HEK293 (cell line): ENCODE data around the gene NFIX.

Experiments used
- CTCF ChIA-PET: fragments of 350-600 bp; formaldehyde crosslinking; extraction: SDS; loops from one replicate; lab custom pipeline; 2021; ENCODE audit warnings: antibody characterized with exemption; lab: Yijun Ruan, JAX
- POLR2A ChIA-PET: fragments of 300-600 bp; formaldehyde crosslinking; extraction: SDS; loops from one replicate; lab custom pipeline; 2020; ENCODE audit warnings: antibody characterized with exemption, inconsistent platforms; lab: Yijun Ruan, JAX
- H3K27ac ChIP-seq: fragments of 200-500 bp; sonication (Bioruptor generic); 2 replicates; pipeline ENCODE4 v1.5.1; 2014; ENCODE audit warnings: low read depth, low read length, control low read depth, inconsistent platforms; ENCODE audit errors: extremely low read depth
- H3K36me3 ChIP-seq, 2 experiments: fragments of 200-500 bp in 1 of 2; sonication (Bioruptor generic) in 1 of 2; 1 replicate in 1 of 2; 2 replicates in 1 of 2; pipeline ENCODE4 v1.5.1; 2014 to 2017; ENCODE audit warnings: inconsistent platforms in 2 of 2, low read length in 2 of 2; ENCODE audit not compliant: control insufficient read depth in 2 of 2, insufficient read depth in 1 of 2
- H3K4me1 ChIP-seq: fragments of 200-500 bp; sonication (Bioruptor generic); 2 replicates; pipeline ENCODE4 v1.5.1; 2014; ENCODE audit warnings: mild to moderate bottlenecking, low read length, inconsistent platforms; ENCODE audit not compliant: control insufficient read depth, insufficient read depth
- H3K4me3 ChIP-seq: 2 replicates; pipeline ENCODE4 v1.5.1; 2011; ENCODE audit warnings: low read depth, mild to moderate bottlenecking, control low read depth, low read length, moderate library complexity
- H3K9me3 ChIP-seq: fragments of 200-500 bp; sonication (Bioruptor generic); 2 replicates; pipeline ENCODE4 v1.5.1; 2014; ENCODE audit warnings: low read depth, low read length, inconsistent platforms; ENCODE audit not compliant: control insufficient read depth, insufficient read depth
- IKZF3 ChIP-seq: fragments of 450-650 bp; IDR thresholded peaks from 2 replicates; pipeline ENCODE4 v1.5.0; 2018; ENCODE audit warnings: missing biosample characterization, mild to moderate bottlenecking, missing genetic modification characterization, moderate library complexity
- SP2 ChIP-seq: fragments of 450-650 bp; formaldehyde crosslinking; IDR thresholded peaks from 2 replicates; pipeline ENCODE4 v1.5.1; 2016; ENCODE audit warnings: missing biosample characterization, missing genetic modification characterization
- ZNF132 ChIP-seq: fragments of 450-650 bp; formaldehyde crosslinking; IDR thresholded peaks from 2 replicates; pipeline ENCODE4 v1.5.1; 2017; ENCODE audit warnings: missing biosample characterization, missing genetic modification characterization, borderline replicate concordance
- ZNF221 ChIP-seq: fragments of 450-650 bp; formaldehyde crosslinking; IDR thresholded peaks from 2 replicates; pipeline ENCODE4 v1.5.1; 2017; ENCODE audit warnings: missing biosample characterization, missing genetic modification characterization, borderline replicate concordance
- ZNF23 ChIP-seq: fragments of 450-650 bp; formaldehyde crosslinking; IDR thresholded peaks from 2 replicates; pipeline ENCODE4 v1.5.1; 2016; ENCODE audit warnings: missing biosample characterization, missing genetic modification characterization, borderline replicate concordance
- ZNF341 ChIP-seq: fragments of 450-650 bp; formaldehyde crosslinking; IDR thresholded peaks from 2 replicates; pipeline ENCODE4; 2016; ENCODE audit warnings: low read depth, missing biosample characterization, missing genetic modification characterization
- ZNF426 ChIP-seq: fragments of 450-650 bp; formaldehyde crosslinking; IDR thresholded peaks from 2 replicates; pipeline ENCODE4 v1.5.1; 2017; ENCODE audit warnings: missing biosample characterization, missing genetic modification characterization, mild to moderate bottlenecking, inconsistent platforms, moderate library complexity
- ZNF514 ChIP-seq: fragments of 450-650 bp; formaldehyde crosslinking; IDR thresholded peaks from 2 replicates; pipeline ENCODE4 v1.5.1; 2016; ENCODE audit warnings: missing biosample characterization, missing genetic modification characterization
- ZNF596 ChIP-seq: fragments of 450-650 bp; IDR thresholded peaks from 2 replicates; pipeline ENCODE4 v1.5.0; 2018; ENCODE audit warnings: missing biosample characterization, mild to moderate bottlenecking, missing genetic modification characterization, moderate library complexity
- ZNF621 ChIP-seq: fragments of 450-650 bp; formaldehyde crosslinking; IDR thresholded peaks from 2 replicates; pipeline ENCODE4 v1.5.1; 2017; ENCODE audit warnings: missing biosample characterization, missing genetic modification characterization
- ZNF654 ChIP-seq: fragments of 450-650 bp; formaldehyde crosslinking; IDR thresholded peaks from 2 replicates; pipeline ENCODE4 v1.5.1; 2016; ENCODE audit warnings: low read depth, missing biosample characterization, missing genetic modification characterization
- ZNF777 ChIP-seq: fragments of 450-650 bp; formaldehyde crosslinking; IDR thresholded peaks from 2 replicates; pipeline ENCODE4 v1.5.1; 2017; ENCODE audit warnings: missing biosample characterization, missing genetic modification characterization, borderline replicate concordance
- ZSCAN16 ChIP-seq: fragments of 450-650 bp; formaldehyde crosslinking; IDR thresholded peaks from 2 replicates; pipeline ENCODE4 v1.5.1; 2016; ENCODE audit warnings: missing biosample characterization, missing genetic modification characterization
- ZSCAN23 ChIP-seq: fragments of 450-650 bp; formaldehyde crosslinking; IDR thresholded peaks from 2 replicates; pipeline ENCODE4 v1.5.1; 2016; ENCODE audit warnings: missing biosample characterization, missing genetic modification characterization
- TF ChIP-seq, protein P1 (sequence below): fragments of 450-650 bp; formaldehyde crosslinking; IDR thresholded peaks from 2 replicates; pipeline ENCODE4 v1.5.1; 2016; ENCODE audit warnings: missing biosample characterization, missing genetic modification characterization
- TF ChIP-seq, protein P2 (sequence below): fragments of 450-650 bp; formaldehyde crosslinking; IDR thresholded peaks from 2 replicates; pipeline ENCODE4 v1.5.1; 2016; ENCODE audit warnings: missing biosample characterization, missing genetic modification characterization, borderline replicate concordance
- TF ChIP-seq, protein P3 (sequence below): fragments of 450-650 bp; formaldehyde crosslinking; IDR thresholded peaks from 2 replicates; pipeline ENCODE4 v1.5.1; 2017; ENCODE audit warnings: missing biosample characterization, missing genetic modification characterization
- TF ChIP-seq, protein P4 (sequence below): fragments of 450-650 bp; formaldehyde crosslinking; IDR thresholded peaks from 2 replicates; pipeline ENCODE4 v1.5.1; 2016; ENCODE audit warnings: missing biosample characterization, missing genetic modification characterization

The NFIX gene

DNA sequence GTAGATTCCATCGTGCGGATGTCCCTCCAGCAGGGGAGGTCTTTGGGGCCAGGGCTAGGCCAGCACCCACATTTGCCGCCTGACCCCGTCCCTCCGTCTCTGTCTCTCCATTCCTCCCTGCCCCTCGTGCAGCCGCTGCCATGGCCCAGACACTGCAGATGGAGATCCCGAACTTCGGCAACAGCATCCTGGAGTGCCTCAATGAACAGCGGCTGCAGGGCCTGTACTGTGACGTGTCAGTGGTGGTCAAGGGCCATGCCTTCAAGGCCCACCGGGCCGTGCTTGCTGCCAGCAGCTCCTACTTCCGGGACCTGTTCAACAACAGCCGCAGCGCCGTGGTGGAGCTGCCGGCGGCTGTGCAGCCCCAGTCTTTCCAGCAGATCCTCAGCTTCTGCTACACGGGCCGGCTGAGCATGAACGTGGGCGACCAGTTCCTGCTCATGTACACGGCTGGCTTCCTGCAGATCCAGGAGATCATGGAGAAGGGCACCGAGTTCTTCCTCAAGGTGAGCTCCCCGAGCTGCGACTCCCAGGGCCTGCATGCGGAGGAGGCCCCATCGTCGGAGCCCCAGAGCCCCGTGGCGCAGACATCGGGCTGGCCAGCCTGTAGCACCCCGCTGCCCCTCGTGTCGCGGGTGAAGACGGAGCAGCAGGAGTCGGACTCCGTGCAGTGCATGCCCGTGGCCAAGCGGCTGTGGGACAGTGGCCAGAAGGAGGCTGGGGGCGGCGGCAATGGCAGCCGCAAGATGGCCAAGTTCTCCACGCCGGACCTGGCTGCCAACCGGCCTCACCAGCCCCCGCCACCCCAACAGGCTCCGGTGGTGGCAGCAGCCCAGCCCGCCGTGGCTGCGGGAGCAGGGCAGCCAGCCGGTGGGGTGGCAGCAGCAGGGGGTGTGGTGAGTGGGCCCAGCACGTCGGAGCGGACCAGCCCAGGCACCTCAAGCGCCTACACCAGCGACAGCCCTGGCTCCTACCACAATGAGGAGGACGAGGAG is 140.1 kb downstream of the NFIX start:
- POLR2A ChIA-PET: interaction anchor here (1.0 kb wide), 1 partner anchor 17 kb away, joined by 4 read pairs; no protein-coding TSS in a partner anchor
- Histone ChIP-seq H3K36me3 (peaks cover 11 to 62% of the 10 kb centered on the region in 2 experiments; a peak in 2 of 3 replicates), H3K27ac (no peak overlapping the region), H3K4me1 (no peaks in the 10 kb centered on the region), H3K9me3 (no peaks in the 10 kb centered on the region), H3K4me3 (no peak overlapping the region)
- TF ChIP-seq, protein P1, sequence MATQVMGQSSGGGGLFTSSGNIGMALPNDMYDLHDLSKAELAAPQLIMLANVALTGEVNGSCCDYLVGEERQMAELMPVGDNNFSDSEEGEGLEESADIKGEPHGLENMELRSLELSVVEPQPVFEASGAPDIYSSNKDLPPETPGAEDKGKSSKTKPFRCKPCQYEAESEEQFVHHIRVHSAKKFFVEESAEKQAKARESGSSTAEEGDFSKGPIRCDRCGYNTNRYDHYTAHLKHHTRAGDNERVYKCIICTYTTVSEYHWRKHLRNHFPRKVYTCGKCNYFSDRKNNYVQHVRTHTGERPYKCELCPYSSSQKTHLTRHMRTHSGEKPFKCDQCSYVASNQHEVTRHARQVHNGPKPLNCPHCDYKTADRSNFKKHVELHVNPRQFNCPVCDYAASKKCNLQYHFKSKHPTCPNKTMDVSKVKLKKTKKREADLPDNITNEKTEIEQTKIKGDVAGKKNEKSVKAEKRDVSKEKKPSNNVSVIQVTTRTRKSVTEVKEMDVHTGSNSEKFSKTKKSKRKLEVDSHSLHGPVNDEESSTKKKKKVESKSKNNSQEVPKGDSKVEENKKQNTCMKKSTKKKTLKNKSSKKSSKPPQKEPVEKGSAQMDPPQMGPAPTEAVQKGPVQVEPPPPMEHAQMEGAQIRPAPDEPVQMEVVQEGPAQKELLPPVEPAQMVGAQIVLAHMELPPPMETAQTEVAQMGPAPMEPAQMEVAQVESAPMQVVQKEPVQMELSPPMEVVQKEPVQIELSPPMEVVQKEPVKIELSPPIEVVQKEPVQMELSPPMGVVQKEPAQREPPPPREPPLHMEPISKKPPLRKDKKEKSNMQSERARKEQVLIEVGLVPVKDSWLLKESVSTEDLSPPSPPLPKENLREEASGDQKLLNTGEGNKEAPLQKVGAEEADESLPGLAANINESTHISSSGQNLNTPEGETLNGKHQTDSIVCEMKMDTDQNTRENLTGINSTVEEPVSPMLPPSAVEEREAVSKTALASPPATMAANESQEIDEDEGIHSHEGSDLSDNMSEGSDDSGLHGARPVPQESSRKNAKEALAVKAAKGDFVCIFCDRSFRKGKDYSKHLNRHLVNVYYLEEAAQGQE (tag by site-specific recombination): no peak
- no peak for TF ChIP-seq IKZF3 (tag by site-specific recombination)
- TF ChIP-seq, protein P2, sequence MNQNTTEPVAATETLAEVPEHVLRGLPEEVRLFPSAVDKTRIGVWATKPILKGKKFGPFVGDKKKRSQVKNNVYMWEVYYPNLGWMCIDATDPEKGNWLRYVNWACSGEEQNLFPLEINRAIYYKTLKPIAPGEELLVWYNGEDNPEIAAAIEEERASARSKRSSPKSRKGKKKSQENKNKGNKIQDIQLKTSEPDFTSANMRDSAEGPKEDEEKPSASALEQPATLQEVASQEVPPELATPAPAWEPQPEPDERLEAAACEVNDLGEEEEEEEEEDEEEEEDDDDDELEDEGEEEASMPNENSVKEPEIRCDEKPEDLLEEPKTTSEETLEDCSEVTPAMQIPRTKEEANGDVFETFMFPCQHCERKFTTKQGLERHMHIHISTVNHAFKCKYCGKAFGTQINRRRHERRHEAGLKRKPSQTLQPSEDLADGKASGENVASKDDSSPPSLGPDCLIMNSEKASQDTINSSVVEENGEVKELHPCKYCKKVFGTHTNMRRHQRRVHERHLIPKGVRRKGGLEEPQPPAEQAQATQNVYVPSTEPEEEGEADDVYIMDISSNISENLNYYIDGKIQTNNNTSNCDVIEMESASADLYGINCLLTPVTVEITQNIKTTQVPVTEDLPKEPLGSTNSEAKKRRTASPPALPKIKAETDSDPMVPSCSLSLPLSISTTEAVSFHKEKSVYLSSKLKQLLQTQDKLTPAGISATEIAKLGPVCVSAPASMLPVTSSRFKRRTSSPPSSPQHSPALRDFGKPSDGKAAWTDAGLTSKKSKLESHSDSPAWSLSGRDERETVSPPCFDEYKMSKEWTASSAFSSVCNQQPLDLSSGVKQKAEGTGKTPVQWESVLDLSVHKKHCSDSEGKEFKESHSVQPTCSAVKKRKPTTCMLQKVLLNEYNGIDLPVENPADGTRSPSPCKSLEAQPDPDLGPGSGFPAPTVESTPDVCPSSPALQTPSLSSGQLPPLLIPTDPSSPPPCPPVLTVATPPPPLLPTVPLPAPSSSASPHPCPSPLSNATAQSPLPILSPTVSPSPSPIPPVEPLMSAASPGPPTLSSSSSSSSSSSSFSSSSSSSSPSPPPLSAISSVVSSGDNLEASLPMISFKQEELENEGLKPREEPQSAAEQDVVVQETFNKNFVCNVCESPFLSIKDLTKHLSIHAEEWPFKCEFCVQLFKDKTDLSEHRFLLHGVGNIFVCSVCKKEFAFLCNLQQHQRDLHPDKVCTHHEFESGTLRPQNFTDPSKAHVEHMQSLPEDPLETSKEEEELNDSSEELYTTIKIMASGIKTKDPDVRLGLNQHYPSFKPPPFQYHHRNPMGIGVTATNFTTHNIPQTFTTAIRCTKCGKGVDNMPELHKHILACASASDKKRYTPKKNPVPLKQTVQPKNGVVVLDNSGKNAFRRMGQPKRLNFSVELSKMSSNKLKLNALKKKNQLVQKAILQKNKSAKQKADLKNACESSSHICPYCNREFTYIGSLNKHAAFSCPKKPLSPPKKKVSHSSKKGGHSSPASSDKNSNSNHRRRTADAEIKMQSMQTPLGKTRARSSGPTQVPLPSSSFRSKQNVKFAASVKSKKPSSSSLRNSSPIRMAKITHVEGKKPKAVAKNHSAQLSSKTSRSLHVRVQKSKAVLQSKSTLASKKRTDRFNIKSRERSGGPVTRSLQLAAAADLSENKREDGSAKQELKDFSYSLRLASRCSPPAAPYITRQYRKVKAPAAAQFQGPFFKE: no peak
- no peak for TF ChIP-seq SP2 (tag by site-specific recombination)
- TF ChIP-seq ZNF596 (tag by site-specific recombination): no peak
- no peak for TF ChIP-seq ZNF654 (tag by site-specific recombination)
- TF ChIP-seq ZNF426 (tag by site-specific recombination): no peak
- TF ChIP-seq ZNF221: no peak
- TF ChIP-seq, protein P3, sequence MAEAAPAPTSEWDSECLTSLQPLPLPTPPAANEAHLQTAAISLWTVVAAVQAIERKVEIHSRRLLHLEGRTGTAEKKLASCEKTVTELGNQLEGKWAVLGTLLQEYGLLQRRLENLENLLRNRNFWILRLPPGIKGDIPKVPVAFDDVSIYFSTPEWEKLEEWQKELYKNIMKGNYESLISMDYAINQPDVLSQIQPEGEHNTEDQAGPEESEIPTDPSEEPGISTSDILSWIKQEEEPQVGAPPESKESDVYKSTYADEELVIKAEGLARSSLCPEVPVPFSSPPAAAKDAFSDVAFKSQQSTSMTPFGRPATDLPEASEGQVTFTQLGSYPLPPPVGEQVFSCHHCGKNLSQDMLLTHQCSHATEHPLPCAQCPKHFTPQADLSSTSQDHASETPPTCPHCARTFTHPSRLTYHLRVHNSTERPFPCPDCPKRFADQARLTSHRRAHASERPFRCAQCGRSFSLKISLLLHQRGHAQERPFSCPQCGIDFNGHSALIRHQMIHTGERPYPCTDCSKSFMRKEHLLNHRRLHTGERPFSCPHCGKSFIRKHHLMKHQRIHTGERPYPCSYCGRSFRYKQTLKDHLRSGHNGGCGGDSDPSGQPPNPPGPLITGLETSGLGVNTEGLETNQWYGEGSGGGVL (tag by site-specific recombination): no peak
- TF ChIP-seq, protein P4, sequence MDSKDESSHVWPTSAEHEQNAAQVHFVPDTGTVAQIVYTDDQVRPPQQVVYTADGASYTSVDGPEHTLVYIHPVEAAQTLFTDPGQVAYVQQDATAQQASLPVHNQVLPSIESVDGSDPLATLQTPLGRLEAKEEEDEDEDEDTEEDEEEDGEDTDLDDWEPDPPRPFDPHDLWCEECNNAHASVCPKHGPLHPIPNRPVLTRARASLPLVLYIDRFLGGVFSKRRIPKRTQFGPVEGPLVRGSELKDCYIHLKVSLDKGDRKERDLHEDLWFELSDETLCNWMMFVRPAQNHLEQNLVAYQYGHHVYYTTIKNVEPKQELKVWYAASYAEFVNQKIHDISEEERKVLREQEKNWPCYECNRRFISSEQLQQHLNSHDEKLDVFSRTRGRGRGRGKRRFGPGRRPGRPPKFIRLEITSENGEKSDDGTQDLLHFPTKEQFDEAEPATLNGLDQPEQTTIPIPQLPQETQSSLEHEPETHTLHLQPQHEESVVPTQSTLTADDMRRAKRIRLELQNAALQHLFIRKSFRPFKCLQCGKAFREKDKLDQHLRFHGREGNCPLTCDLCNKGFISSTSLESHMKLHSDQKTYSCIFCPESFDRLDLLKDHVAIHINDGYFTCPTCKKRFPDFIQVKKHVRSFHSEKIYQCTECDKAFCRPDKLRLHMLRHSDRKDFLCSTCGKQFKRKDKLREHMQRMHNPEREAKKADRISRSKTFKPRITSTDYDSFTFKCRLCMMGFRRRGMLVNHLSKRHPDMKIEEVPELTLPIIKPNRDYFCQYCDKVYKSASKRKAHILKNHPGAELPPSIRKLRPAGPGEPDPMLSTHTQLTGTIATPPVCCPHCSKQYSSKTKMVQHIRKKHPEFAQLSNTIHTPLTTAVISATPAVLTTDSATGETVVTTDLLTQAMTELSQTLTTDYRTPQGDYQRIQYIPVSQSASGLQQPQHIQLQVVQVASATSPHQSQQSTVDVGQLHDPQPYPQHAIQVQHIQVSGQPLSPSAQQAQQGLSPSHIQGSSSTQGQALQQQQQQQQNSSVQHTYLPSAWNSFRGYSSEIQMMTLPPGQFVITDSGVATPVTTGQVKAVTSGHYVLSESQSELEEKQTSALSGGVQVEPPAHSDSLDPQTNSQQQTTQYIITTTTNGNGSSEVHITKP: no peak
- TF ChIP-seq ZNF23 (tag by site-specific recombination): no peak
- no peak for TF ChIP-seq ZNF341
- TF ChIP-seq ZNF777: no peak
- TF ChIP-seq ZNF132 (tag by site-specific recombination): no peak
- no peak for TF ChIP-seq ZSCAN23 (tag by site-specific recombination)
- TF ChIP-seq ZNF621: no peak
- TF ChIP-seq ZNF514: no peak
- no peak for TF ChIP-seq ZSCAN16
- CTCF ChIA-PET: interaction anchor here (0.5 kb wide), 1 partner anchor 20 kb away, joined by 3 read pairs; no protein-coding TSS in a partner anchor
